Keratinocyte (primary cell): ENCODE data around the gene USP12. TPM values are rescaled to one million over a fixed set of nuclear protein-coding genes. Genes with fewer than 3 reads are reported as not detected.

Experiments used
- DNase-seq: peaks from one replicate; pipeline ENCODE4 v3.0.0-alpha.2; 2011; ENCODE audit warnings: low read depth, missing footprints, low spot score
- FAIRE-seq: peaks from 2 replicates; lab custom pipeline; 2011; peaks lifted over from hg19 to GRCh38; lab: Jason Lieb, UNC
- H2AFZ ChIP-seq: 2 replicates; pipeline ENCODE4 v1.6.0; 2012; ENCODE audit warnings: low read length, control low read depth, inconsistent platforms; ENCODE audit not compliant: control insufficient read depth
- H3K27ac ChIP-seq: 2 replicates; pipeline ENCODE4 v1.5.1; 2011; ENCODE audit warnings: low read length; ENCODE audit not compliant: control insufficient read depth, insufficient read depth
- H3K27me3 ChIP-seq: 3 replicates; pipeline ENCODE4 v1.6.0; 2011; ENCODE audit warnings: low read length; ENCODE audit not compliant: control insufficient read depth, insufficient read depth; ENCODE audit errors: extremely low read depth
- H3K36me3 ChIP-seq, 2 experiments: 2 replicates in 1 of 2; 3 replicates in 1 of 2; pipeline ENCODE4 v1.5.1; 2011; ENCODE audit warnings: low read length in 2 of 2, mild to moderate bottlenecking in 1 of 2; ENCODE audit not compliant: control insufficient read depth in 2 of 2, insufficient read depth in 2 of 2; ENCODE audit errors: extremely low read depth in 1 of 2
- H3K4me1 ChIP-seq: 3 replicates; pipeline ENCODE4 v1.5.1; 2011; ENCODE audit warnings: low read length; ENCODE audit not compliant: control insufficient read depth, insufficient read depth; ENCODE audit errors: extremely low read depth
- H3K4me2 ChIP-seq: 3 replicates; pipeline ENCODE4 v1.6.0; 2011; ENCODE audit warnings: low read depth, low read length; ENCODE audit not compliant: control insufficient read depth, insufficient read depth; ENCODE audit errors: extremely low read depth
- H3K4me3 ChIP-seq, 3 experiments: fragments of 200-600 bp in 1 of 3; sonication (generic) in 1 of 3; 2 replicates in 2 of 3; 3 replicates in 1 of 3; pipeline ENCODE4 v1.5.1; 2011 to 2016; ENCODE audit warnings: low read length in 3 of 3, mild to moderate bottlenecking in 3 of 3, control low read depth in 2 of 3, inconsistent platforms in 1 of 3, low read depth in 1 of 3, mixed read lengths in 1 of 3, mixed run types in 1 of 3, moderate library complexity in 1 of 3; ENCODE audit not compliant: control insufficient read depth in 2 of 3, insufficient read depth in 2 of 3; ENCODE audit errors: extremely low read depth in 1 of 3
- H3K79me2 ChIP-seq: 2 replicates; pipeline ENCODE4 v1.6.0; 2012; ENCODE audit warnings: low read length; ENCODE audit not compliant: control insufficient read depth, insufficient read depth
- H3K9ac ChIP-seq: 3 replicates; pipeline ENCODE4 v1.6.0; 2011; ENCODE audit warnings: low read length; ENCODE audit not compliant: control insufficient read depth, insufficient read depth; ENCODE audit errors: extremely low read depth
- H3K9me1 ChIP-seq: 3 replicates; pipeline ENCODE4 v1.6.0; 2011; ENCODE audit warnings: low read length; ENCODE audit not compliant: control insufficient read depth, insufficient read depth; ENCODE audit errors: extremely low read depth
- H3K9me3 ChIP-seq: 2 replicates; pipeline ENCODE4 v1.5.1; 2012; ENCODE audit warnings: low read depth, low read length; ENCODE audit not compliant: control insufficient read depth
- H4K20me1 ChIP-seq: 3 replicates; pipeline ENCODE4 v1.6.0; 2011; ENCODE audit warnings: low read length; ENCODE audit not compliant: control insufficient read depth, insufficient read depth; ENCODE audit errors: extremely low read depth
- EZH2 ChIP-seq: IDR thresholded peaks from one replicate; pipeline ENCODE4 v1.6.1; 2012; ENCODE audit warnings: inconsistent platforms, mild to moderate bottlenecking, low read length, moderate library complexity
- dilution Hi-C: fragments of 300-500 bp; cut with MboI; formaldehyde crosslinking; loops from one replicate; pipeline ENCODE4 v1.7.0; 2020; ENCODE audit warnings: low sequenced_read_pairs; ENCODE audit not compliant: extremely low pct_ligation_motif_present
- polyA plus RNA-seq, 5 experiments: library from polyadenylated mRNA; depleted of rRNA in 3 of 5; stranded (reverse) in 3 of 5; stranded (forward) in 1 of 5; unstranded in 1 of 5; fragments of >200 nt; gene quantifications; 1 replicate in 1 of 5; 2 replicates in 3 of 5; 3 replicates in 1 of 5; pipeline versions ENCODE4 v1.2.1 to v1.2.3, GENCODE V29; 2011 to 2012; ENCODE audit warnings: missing spikeins in 2 of 5, low read depth in 1 of 5, low replicate concordance in 1 of 5
- TF ChIP-seq, protein P1 (sequence below), 3 experiments: IDR thresholded peaks in 1 of 3; conservative IDR thresholded peaks in 1 of 3; optimal IDR thresholded peaks in 1 of 3; 2 replicates in 2 of 3; 3 replicates in 1 of 3; pipeline versions ENCODE3 to v1.5.1; 2011; ENCODE audit warnings: low read length in 3 of 3, mild to moderate bottlenecking in 3 of 3, moderate library complexity in 2 of 3, control low read depth in 1 of 3, inconsistent platforms in 1 of 3; ENCODE audit not compliant: insufficient read depth in 2 of 3; ENCODE audit errors: extremely low read depth in 1 of 3

The USP12 gene
- polyA plus RNA-seq, 1 donor (not counting 4 experiments of a cell fraction or from before 2014, with no cell fraction given): 20.7 TPM

- Histone ChIP-seq H3K9me3 (no peaks in the 10 kb centered on the region), H3K79me2 (no peaks in the 10 kb centered on the region), H3K9me1 (no peaks in the 10 kb centered on the region), H3K36me3 (no peaks in the 10 kb centered on the region), H3K4me1 (no peaks in the 10 kb centered on the region), H4K20me1 (no peaks in the 10 kb centered on the region), H3K4me2 (no peak overlapping the region), H3K27ac (no peak overlapping the region), H2AFZ (no peak overlapping the region), H3K9ac (no peak overlapping the region), H3K27me3 (peaks cover 8% of the 10 kb centered on the region), H3K4me3 (no peak overlapping the region)
- FAIRE-seq (no peak), DNase-seq (no peak)
- TF ChIP-seq, protein P1, sequence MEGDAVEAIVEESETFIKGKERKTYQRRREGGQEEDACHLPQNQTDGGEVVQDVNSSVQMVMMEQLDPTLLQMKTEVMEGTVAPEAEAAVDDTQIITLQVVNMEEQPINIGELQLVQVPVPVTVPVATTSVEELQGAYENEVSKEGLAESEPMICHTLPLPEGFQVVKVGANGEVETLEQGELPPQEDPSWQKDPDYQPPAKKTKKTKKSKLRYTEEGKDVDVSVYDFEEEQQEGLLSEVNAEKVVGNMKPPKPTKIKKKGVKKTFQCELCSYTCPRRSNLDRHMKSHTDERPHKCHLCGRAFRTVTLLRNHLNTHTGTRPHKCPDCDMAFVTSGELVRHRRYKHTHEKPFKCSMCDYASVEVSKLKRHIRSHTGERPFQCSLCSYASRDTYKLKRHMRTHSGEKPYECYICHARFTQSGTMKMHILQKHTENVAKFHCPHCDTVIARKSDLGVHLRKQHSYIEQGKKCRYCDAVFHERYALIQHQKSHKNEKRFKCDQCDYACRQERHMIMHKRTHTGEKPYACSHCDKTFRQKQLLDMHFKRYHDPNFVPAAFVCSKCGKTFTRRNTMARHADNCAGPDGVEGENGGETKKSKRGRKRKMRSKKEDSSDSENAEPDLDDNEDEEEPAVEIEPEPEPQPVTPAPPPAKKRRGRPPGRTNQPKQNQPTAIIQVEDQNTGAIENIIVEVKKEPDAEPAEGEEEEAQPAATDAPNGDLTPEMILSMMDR (optimal IDR thresholded peaks at IDR 0.05 in 1 of 3, IDR thresholded peaks at IDR 0.05 in 1 of 3, conservative IDR thresholded peaks at IDR 0.05 in 1 of 3; ENCODE audit: extremely low read depth in 1 of 3, insufficient read depth in 2 of 3, low read length in 3 of 3): no peak
- no peak for TF ChIP-seq EZH2
- dilution Hi-C loops: no loop called here
These were observed 144.4 kb downstream of the USP12 start for GRCh38 chr13:27027086-27027667.

DNA sequence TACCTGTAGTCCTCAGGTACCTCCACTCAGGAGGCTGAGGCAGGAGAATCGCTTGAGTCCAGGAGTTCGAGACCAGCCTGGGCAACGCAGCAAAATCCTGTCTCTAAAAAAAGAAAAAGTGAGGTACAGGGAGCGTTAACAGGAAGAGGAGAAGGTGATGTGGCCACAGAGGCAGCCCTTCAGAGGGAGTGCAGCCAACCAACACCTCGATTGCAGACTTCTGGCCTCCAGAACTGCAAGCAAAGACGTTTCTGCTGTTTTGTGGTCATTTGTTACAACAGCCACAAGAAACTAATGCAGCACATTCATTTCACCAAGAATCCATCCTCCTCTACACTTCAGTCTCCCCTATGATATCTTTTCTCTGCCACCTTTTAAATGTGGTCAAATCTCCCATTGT lies 145.2 kb downstream of the USP12 start:
- Histone ChIP-seq H3K27me3 (peaks cover 8% of the 10 kb centered on the region), H3K9me1 (no peaks in the 10 kb centered on the region), H3K27ac (no peak overlapping the region), H3K79me2 (no peaks in the 10 kb centered on the region), H3K4me2 (no peak overlapping the region), H3K9ac (no peak overlapping the region), H3K4me3 (no peak overlapping the region), H4K20me1 (no peaks in the 10 kb centered on the region), H3K9me3 (no peaks in the 10 kb centered on the region), H3K36me3 (no peaks in the 10 kb centered on the region), H3K4me1 (no peaks in the 10 kb centered on the region), H2AFZ (no peak overlapping the region)
- TF ChIP-seq EZH2: no peak
- TF ChIP-seq, protein P1 (optimal IDR thresholded peaks at IDR 0.05 in 1 of 3, IDR thresholded peaks at IDR 0.05 in 1 of 3, conservative IDR thresholded peaks at IDR 0.05 in 1 of 3; ENCODE audit: extremely low read depth in 1 of 3, insufficient read depth in 2 of 3, low read length in 3 of 3): no peak
- FAIRE-seq (no peak), DNase-seq (no peak)
- dilution Hi-C loops: no loop called here
